GM21825 (cell line): Measurements from ENCODE around the gene OR4B1.

Source experiments
- ATAC-seq: cut with Tn5 transposase; IDR thresholded peaks from one replicate; pipeline ENCODE4 v1.9.1; 2021; ENCODE audit warnings: mild to moderate bottlenecking, moderate library complexity; ENCODE audit not compliant: unreplicated experiment

Gene OR4B1

GRCh38 chr11:48248902-48249301, 32.3 kb downstream of the OR4B1 start:
- ATAC-seq = no peak

- ATAC-seq = no peak
These were observed 45.0 kb downstream of the OR4B1 start for GRCh38 chr11:48261600-48261999.

- ATAC-seq = no peak
These were observed 46.9 kb downstream of the OR4B1 start, which contains the start of gene OR4X1 for GRCh38 chr11:48263423-48263911. OR4X1 (plus strand) TSS chr11:48263861; CDS start chr11:48263861, 0 bp downstream.
